HCT116 (cell line): ENCODE data around the gene ZNF544.

Source experiments
- CBX3 ChIP-seq: IDR thresholded peaks from 2 replicates; pipeline ENCODE4 v1.6.1; 2012; ENCODE audit warnings: low read depth
- EZH2 ChIP-seq: fragments of 200-600 bp; sonication (generic); IDR thresholded peaks from 2 replicates; pipeline ENCODE4 v1.6.1; 2017; ENCODE audit warnings: antibody characterized with exemption, mixed run types
- POLR2A ChIP-seq: IDR thresholded peaks from 2 replicates; pipeline ENCODE4 v1.7.0; 2011; ENCODE audit warnings: borderline replicate concordance; ENCODE audit not compliant: insufficient read depth, insufficient read length; ENCODE audit errors: extremely low read depth
- POLR2AphosphoS5 ChIP-seq: IDR thresholded peaks from 2 replicates; pipeline ENCODE4 v1.6.1; 2011; ENCODE audit warnings: mild to moderate bottlenecking, low read depth, low read length, moderate library complexity
- RAD21 ChIP-seq: IDR thresholded peaks from 2 replicates; pipeline ENCODE4 v1.6.1; 2012; ENCODE audit warnings: low read depth, mild to moderate bottlenecking
- SP1 ChIP-seq: IDR thresholded peaks from 2 replicates; pipeline ENCODE4 v1.6.1; 2012; ENCODE audit warnings: low read depth
- TCF7L2 ChIP-seq: IDR thresholded peaks from 2 replicates; pipeline ENCODE4 v1.7.0; 2011; ENCODE audit warnings: borderline replicate concordance, inconsistent platforms; ENCODE audit not compliant: insufficient read depth, insufficient read length; ENCODE audit errors: extremely low read depth
- TF ChIP-seq, protein P1 (sequence below), 3 experiments: fragments of 200-600 bp in 1 of 3; sonication (generic) in 1 of 3; IDR thresholded peaks in 2 of 3; conservative IDR thresholded peaks in 1 of 3; 2 replicates each; pipeline ENCODE4 v1.5.1; 2012 to 2017; ENCODE audit warnings: low read depth in 2 of 3, low read length in 2 of 3, antibody characterized with exemption in 1 of 3, borderline replicate concordance in 1 of 3, control low read depth in 1 of 3, mild to moderate bottlenecking in 1 of 3, mixed read lengths in 1 of 3, mixed run types in 1 of 3, moderate library complexity in 1 of 3; ENCODE audit not compliant: insufficient read depth in 1 of 3
- TF ChIP-seq, protein P2 (sequence below): IDR thresholded peaks from 2 replicates; pipeline ENCODE4 v1.6.1; 2012
- TF ChIP-seq, protein P3 (sequence below): IDR thresholded peaks from 2 replicates; pipeline ENCODE4 v1.6.1; 2012; ENCODE audit warnings: low read depth

DNA sequence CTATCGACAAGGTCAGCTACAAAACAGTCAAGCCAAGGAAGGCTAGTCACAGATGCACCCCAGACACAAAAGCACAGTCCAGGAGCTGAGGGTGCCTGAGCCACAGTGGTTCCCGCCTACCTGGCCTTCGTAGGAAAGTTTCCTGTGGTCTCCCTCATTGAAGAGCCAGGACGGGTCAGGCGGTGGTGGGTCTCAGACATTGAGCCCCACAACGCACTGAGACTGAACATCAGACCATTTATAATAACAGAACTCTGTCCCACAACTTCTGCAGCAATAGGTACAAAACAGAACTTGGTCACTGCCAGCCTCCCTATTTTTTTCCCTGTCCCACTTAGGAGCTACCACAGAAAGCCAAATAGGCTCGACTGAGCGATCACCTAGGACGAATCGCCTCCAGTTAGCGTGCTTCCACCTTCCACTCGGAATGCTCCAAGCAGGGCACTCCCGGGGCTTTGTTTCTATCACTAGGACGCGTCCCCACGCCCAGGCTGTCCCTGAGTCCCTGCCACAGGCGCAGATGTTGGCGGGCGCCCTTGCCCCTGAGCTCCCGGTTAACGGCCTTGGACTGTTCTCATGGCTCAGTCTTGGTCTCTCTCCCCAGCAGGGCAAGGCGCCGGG, 640 bp upstream of the ZNF544 start:
- TF ChIP-seq POLR2AphosphoS5, result no peak
- TF ChIP-seq, protein P1, sequence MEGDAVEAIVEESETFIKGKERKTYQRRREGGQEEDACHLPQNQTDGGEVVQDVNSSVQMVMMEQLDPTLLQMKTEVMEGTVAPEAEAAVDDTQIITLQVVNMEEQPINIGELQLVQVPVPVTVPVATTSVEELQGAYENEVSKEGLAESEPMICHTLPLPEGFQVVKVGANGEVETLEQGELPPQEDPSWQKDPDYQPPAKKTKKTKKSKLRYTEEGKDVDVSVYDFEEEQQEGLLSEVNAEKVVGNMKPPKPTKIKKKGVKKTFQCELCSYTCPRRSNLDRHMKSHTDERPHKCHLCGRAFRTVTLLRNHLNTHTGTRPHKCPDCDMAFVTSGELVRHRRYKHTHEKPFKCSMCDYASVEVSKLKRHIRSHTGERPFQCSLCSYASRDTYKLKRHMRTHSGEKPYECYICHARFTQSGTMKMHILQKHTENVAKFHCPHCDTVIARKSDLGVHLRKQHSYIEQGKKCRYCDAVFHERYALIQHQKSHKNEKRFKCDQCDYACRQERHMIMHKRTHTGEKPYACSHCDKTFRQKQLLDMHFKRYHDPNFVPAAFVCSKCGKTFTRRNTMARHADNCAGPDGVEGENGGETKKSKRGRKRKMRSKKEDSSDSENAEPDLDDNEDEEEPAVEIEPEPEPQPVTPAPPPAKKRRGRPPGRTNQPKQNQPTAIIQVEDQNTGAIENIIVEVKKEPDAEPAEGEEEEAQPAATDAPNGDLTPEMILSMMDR (IDR thresholded peaks at IDR 0.05 in 2 of 3, conservative IDR thresholded peaks at IDR 0.05 in 1 of 3; ENCODE audit: borderline replicate concordance in 1 of 3, insufficient read depth in 1 of 3, low read depth in 2 of 3, low read length in 2 of 3), result no peak
- no peak for TF ChIP-seq CBX3
- no peak for TF ChIP-seq SP1
- no peak for TF ChIP-seq RAD21
- no peak for TF ChIP-seq POLR2A
- no peak for TF ChIP-seq TCF7L2
- no peak for TF ChIP-seq EZH2
- TF ChIP-seq, protein P2, sequence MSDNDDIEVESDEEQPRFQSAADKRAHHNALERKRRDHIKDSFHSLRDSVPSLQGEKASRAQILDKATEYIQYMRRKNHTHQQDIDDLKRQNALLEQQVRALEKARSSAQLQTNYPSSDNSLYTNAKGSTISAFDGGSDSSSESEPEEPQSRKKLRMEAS, result no peak
- TF ChIP-seq, protein P3, sequence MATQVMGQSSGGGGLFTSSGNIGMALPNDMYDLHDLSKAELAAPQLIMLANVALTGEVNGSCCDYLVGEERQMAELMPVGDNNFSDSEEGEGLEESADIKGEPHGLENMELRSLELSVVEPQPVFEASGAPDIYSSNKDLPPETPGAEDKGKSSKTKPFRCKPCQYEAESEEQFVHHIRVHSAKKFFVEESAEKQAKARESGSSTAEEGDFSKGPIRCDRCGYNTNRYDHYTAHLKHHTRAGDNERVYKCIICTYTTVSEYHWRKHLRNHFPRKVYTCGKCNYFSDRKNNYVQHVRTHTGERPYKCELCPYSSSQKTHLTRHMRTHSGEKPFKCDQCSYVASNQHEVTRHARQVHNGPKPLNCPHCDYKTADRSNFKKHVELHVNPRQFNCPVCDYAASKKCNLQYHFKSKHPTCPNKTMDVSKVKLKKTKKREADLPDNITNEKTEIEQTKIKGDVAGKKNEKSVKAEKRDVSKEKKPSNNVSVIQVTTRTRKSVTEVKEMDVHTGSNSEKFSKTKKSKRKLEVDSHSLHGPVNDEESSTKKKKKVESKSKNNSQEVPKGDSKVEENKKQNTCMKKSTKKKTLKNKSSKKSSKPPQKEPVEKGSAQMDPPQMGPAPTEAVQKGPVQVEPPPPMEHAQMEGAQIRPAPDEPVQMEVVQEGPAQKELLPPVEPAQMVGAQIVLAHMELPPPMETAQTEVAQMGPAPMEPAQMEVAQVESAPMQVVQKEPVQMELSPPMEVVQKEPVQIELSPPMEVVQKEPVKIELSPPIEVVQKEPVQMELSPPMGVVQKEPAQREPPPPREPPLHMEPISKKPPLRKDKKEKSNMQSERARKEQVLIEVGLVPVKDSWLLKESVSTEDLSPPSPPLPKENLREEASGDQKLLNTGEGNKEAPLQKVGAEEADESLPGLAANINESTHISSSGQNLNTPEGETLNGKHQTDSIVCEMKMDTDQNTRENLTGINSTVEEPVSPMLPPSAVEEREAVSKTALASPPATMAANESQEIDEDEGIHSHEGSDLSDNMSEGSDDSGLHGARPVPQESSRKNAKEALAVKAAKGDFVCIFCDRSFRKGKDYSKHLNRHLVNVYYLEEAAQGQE, result no peak
